GM21526 (cell line): Measurements from ENCODE around the gene ZNF804B.

Source experiments
- ATAC-seq: cut with Tn5 transposase; IDR thresholded peaks from one replicate; pipeline ENCODE4 v1.9.1; 2021; ENCODE audit warnings: moderate library complexity; ENCODE audit not compliant: unreplicated experiment, low FRiP score

Gene ZNF804B

GRCh38 chr7:89067048-89067447 lies 307.5 kb downstream of the ZNF804B start:
- no peak for ATAC-seq

- ATAC-seq = no peak
Measured at GRCh38 chr7:89072081-89072480, 312.6 kb downstream of the ZNF804B start.

- no peak for ATAC-seq
Measured at GRCh38 chr7:89073776-89074175, 314.3 kb downstream of the ZNF804B start.

GRCh38 chr7:89077992-89078391 lies 318.5 kb downstream of the ZNF804B start:
- no peak for ATAC-seq

- no peak for ATAC-seq
Measured at GRCh38 chr7:89085580-89085979, 326.1 kb downstream of the ZNF804B start.

- ATAC-seq = no peak
Measured at GRCh38 chr7:89091550-89091949, 332.1 kb downstream of the ZNF804B start.

- ATAC-seq = no peak
Measured at GRCh38 chr7:89094269-89094668, 334.8 kb downstream of the ZNF804B start.

GRCh38 chr7:89103564-89103963 lies 344.1 kb downstream of the ZNF804B start:
- ATAC-seq = no peak

GRCh38 chr7:89104748-89105685 lies 345.5 kb downstream of the ZNF804B start:
- ATAC-seq = no peak

GRCh38 chr7:89123871-89124270 lies 364.4 kb downstream of the ZNF804B start:
- no peak for ATAC-seq

- ATAC-seq = no peak
Measured at GRCh38 chr7:89129600-89130375, 370.3 kb downstream of the ZNF804B start.

GRCh38 chr7:89133357-89133756 lies 373.9 kb downstream of the ZNF804B start:
- no peak for ATAC-seq

- ATAC-seq = no peak
Measured at GRCh38 chr7:89133819-89134218, 374.3 kb downstream of the ZNF804B start.

GRCh38 chr7:89145801-89146200 lies 386.3 kb downstream of the ZNF804B start:
- no peak for ATAC-seq

GRCh38 chr7:89160107-89160506 lies 400.6 kb downstream of the ZNF804B start:
- no peak for ATAC-seq

GRCh38 chr7:89165421-89165820 lies 405.9 kb downstream of the ZNF804B start:
- ATAC-seq = no peak

GRCh38 chr7:89170628-89171027 lies 411.1 kb downstream of the ZNF804B start:
- no peak for ATAC-seq

GRCh38 chr7:89182116-89182515 lies 422.6 kb downstream of the ZNF804B start:
- no peak for ATAC-seq

GRCh38 chr7:89183712-89184111 lies 424.2 kb downstream of the ZNF804B start:
- ATAC-seq = no peak

- ATAC-seq = no peak
Measured at GRCh38 chr7:89200758-89201157, 441.3 kb downstream of the ZNF804B start.

- ATAC-seq = no peak
Measured at GRCh38 chr7:89223900-89224395, 464.4 kb downstream of the ZNF804B start.
